HG03025 (cell line): ENCODE measurements around the gene ADAM30.
A peak's percentile ranks its signal among the peaks of the same experiment; 100 is the strongest.

Experiments used
- ATAC-seq: cut with Tn5 transposase; IDR thresholded peaks from one replicate; pipeline ENCODE4 v1.9.1; 2021; ENCODE audit warnings: mild to moderate bottlenecking, moderate library complexity; ENCODE audit not compliant: unreplicated experiment, low FRiP score

The ADAM30 gene

GRCh38 chr1:119909890-119910596 is 13.7 kb upstream of the ADAM30 start:
- no peak for ATAC-seq

DNA sequence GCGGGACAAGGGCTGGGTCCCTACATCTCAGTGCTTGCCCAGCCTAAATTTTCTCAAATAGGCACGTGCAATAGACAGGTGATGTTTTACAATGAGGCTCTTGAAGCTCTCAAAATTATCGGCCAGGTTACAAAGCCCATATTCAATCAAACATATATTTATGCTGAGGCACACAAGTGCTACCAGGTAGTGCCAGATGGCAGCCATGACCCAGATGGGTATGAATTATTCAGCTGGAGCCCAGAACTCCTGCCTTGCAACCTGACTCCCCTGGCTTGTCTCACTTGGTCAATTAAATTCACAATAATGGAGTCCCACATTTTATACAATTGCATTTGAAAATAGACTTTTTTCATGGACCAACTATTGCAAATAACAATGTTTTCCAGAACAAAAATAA is 12.3 kb upstream of the ADAM30 start:
- ATAC-seq = no peak

- no peak for ATAC-seq
These were observed 10.8 kb upstream of the ADAM30 start for GRCh38 chr1:119906927-119907652.

- no peak for ATAC-seq
These were observed 7.1 kb upstream of the ADAM30 start for GRCh38 chr1:119903443-119903835.

- ATAC-seq = no peak
These were observed 6.6 kb upstream of the ADAM30 start for GRCh38 chr1:119902775-119903442.

- no peak for ATAC-seq
These were observed 2.8 kb upstream of the ADAM30 start for GRCh38 chr1:119898981-119899720.

DNA sequence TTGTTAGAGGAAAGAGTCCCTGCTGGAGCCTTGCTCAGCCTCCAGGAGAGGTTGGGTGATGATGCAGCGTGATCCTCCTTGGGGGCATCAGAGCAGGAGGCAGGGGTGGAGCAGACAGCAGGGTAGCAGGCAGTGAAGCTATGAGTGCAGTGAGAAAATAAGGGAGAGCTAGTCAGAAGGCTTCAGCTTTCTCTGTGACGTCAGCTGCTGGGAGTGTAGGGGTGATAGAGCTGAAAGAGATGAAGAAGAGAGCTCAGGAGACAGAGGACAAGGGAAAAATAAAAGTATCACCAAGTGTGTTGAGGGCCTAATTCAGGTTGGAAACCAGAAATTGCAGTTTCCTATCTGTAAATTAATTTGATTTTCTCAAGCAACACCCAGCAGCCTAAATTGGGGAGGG is 2.2 kb upstream of the ADAM30 start:
- no peak for ATAC-seq

DNA sequence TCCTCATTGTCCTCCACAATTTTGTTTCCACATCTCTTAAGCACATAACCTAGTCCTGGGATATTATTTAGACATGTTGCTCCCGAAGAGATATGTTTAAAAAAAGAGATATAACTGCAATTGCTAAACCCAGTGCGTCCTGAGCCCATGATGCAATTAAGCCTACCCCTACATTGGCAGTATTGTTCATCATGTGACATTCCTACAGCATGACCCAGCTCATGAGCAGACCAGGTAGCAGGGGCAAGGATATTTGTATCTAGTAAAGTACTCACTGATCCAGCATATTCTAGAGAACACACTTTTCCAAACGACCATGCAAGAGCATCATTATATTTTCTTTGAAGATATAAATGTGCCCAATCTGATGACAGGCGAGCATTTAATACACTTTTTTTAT is 1.2 kb downstream of the ADAM30 start:
- ATAC-seq = no peak

- no peak for ATAC-seq
These were observed 2.3 kb downstream of the ADAM30 start for GRCh38 chr1:119893827-119894700.

- ATAC-seq = no peak
These were observed 3.0 kb downstream of the ADAM30 start for GRCh38 chr1:119893238-119893791.

DNA sequence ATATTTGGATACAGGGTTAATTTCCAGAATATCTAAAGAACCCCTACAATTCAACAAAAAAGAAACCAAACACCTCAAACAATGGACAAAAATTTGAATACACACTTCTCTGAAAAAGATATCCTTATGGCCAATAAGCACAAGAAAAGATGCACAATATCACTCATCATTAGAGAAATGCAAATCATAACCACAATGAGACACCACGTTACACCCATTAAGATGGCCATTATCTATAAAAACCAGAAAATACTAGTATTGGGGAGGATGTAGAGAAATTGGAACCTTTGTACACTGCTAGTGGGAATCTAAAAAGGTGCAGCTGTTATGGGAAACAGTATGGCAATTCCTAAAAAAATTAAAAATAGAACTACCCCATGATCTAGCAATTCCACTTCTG is 4.9 kb downstream of the ADAM30 start:
- ATAC-seq = no peak

GRCh38 chr1:119888476-119888875 is 7.8 kb downstream of the ADAM30 start:
- ATAC-seq = no peak

DNA sequence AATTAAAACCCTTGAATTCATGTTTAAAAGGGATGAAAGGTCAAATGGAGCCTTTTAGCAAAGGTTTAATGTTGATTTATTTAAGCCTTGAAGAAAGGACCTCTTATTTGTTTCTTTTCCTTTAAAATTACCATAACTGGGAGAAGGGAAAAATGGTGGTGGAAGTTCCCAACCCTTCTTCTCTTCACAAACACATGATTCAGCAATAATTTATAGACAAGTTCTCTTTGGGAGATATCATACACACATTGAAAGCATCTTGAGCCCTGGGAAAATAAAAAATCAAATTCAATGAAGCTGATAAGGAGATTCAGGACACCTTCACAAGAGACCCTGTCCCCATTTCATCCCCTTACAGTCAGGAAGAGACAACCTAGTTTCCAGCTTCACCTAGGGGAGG is 8.9 kb downstream of the ADAM30 start:
- ATAC-seq = no peak

DNA sequence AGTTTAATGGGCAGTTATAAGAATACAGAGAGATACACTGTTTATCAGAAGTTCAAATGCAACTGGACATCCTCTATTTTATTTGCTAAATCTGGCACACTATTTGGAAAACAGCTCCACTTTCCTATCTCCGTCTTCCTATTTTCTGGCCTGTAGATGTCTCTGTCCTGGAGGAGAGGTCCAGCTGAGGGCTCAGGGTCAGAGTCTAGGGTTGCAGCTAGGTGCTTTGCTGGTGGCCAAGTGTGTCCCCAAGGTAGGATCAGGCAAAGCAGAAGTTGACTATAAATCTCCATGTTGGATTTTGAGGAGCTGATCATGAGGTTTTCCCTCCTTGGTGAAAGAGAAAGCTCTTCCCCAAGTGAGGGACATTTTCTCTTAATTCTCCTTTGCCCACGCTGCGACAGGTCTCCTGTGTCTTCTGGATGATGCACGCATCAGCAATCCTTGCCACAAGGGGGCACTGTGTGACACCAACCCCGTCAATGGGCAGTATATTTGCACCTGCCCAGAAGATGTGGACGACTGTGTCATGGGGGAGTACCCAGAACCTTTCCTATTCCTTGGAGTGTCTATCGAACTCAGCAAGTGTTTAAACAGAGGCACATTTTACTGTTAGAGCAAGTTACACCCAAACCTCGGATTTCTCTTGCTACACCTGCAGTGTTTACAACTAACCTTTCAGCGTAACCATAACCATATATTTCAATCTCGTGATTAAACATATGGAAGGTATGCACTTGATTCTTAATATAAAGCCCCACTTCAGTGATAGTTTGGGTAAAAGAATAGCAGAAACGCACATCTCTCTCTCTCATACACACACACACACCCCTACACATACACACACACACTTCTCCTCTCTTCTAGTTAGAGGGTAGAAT is 10.2 kb downstream of the ADAM30 start:
- peak; percentile 51 for ATAC-seq

GRCh38 chr1:119884711-119885110 is 11.6 kb downstream of the ADAM30 start:
- ATAC-seq = no peak

DNA sequence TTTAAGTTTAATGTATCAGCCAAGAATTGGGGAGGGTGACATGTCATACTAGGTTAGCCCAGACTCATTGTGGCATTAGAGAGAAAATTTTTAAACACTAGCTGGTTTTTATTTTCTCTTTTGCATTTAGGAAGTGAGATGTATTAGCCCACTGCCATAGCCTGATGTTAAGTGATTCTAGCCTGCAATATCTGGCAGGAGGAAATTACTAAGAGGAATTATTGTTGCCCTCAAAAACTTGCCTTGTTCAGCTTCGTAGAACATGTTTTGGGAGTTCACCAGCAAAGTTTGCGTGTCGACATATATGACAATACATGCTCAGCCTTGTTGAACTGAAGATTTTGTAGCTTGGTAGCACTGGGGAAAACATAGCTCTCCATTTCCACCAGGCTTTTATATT is 12.5 kb downstream of the ADAM30 start:
- ATAC-seq = no peak

DNA sequence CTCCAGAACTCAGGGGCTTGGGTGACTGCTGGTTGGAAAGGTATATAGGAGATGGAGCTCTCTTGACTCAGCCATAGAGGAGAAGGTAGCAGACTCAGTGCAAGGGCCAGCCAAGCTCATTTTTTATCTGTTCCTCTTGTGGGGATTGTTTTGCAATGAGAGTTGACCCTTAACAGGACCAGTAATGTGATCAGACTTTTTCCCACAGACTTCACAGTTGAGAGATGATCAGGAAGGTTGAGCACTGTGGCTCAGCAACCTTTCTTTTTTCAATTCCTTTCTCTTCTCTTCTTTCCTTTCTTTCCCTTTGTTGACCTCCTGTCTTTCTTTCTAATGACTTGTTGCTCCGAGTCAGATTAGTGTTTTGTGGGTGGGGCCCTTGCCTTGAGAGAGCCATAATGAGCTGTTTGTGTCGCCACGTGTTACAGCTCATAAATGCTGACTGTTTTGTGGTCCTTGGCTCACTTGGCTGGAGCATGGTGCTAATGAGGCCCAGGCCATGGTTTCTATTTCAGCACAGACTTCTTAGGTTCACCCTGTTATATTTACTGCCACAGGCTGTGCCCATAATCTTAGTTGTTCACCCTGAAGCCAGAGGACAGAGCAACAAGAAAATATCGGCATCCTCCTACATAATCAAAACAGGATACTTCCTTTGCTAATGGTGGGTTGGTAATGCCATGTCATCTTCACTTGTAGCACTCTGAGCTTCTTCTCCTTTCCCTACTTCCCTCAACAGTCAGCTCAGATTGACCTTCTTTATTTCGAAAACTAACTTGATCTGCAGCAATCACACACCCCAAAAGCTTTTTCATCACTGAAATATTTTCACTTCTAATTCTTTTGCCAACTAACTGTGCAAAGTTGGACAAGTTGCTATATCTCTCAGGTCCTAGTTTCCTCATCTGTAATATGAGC is 13.9 kb downstream of the ADAM30 start:
- no peak for ATAC-seq
